Cardiac muscle cell (in vitro differentiated cells and primary cell): ENCODE results near the gene PTGER1. TPM values are rescaled to one million over a fixed set of nuclear protein-coding genes. Genes with fewer than 3 reads are reported as not detected.

ENCODE experiments used
- DNase-seq, 2 donors: peaks; one replicate each; pipeline versions ENCODE4 v3.0.0 to v3.0.0-alpha.2; 2010 to 2017; ENCODE audit warnings: low read depth in 1 of 2, low spot score in 1 of 2
- H3K27ac ChIP-seq: fragments of 200-600 bp; sonication (generic); 2 replicates; pipeline ENCODE4 v1.5.1; 2016
- H3K27me3 ChIP-seq: fragments of 200-600 bp; sonication (generic); 2 replicates; pipeline ENCODE4 v1.6.0; 2016; ENCODE audit warnings: control low read depth
- H3K36me3 ChIP-seq: fragments of 200-600 bp; sonication (generic); 2 replicates; pipeline ENCODE4 v1.5.1; 2016; ENCODE audit warnings: control low read depth
- H3K4me1 ChIP-seq: fragments of 200-600 bp; sonication (generic); 2 replicates; pipeline ENCODE4 v1.8.1; 2017; ENCODE audit warnings: low read depth, mild to moderate bottlenecking, mixed run types
- H3K4me3 ChIP-seq: fragments of 200-600 bp; sonication (generic); 2 replicates; pipeline ENCODE4 v1.5.1; 2016; ENCODE audit warnings: mild to moderate bottlenecking
- H3K9me3 ChIP-seq: fragments of 200-600 bp; sonication (generic); 2 replicates; pipeline ENCODE4 v1.5.1; 2017; ENCODE audit warnings: low read depth, mild to moderate bottlenecking, control low read depth
- CTCF ChIP-seq: IDR thresholded peaks from 2 replicates; pipeline ENCODE4 v1.5.1; 2012; ENCODE audit warnings: low read depth, mild to moderate bottlenecking, low read length
- polyA plus RNA-seq: library from polyadenylated mRNA; unstranded; fragments of >200 nt; fragmentation: Nextera tagmentation; extraction: Ambion mirVana; gene quantifications from 2 replicates; pipeline ENCODE4 v1.2.1, GENCODE V29; 2016
- total RNA-seq: library from RNA; depleted of rRNA; stranded (reverse); fragments of >200 nt; gene quantifications from 2 replicates; pipeline ENCODE4 v1.2.3, GENCODE V29; 2016

The PTGER1 gene, protein sequence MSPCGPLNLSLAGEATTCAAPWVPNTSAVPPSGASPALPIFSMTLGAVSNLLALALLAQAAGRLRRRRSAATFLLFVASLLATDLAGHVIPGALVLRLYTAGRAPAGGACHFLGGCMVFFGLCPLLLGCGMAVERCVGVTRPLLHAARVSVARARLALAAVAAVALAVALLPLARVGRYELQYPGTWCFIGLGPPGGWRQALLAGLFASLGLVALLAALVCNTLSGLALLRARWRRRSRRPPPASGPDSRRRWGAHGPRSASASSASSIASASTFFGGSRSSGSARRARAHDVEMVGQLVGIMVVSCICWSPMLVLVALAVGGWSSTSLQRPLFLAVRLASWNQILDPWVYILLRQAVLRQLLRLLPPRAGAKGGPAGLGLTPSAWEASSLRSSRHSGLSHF
- total RNA-seq = 0.42 TPM in 1 of 2 replicates, not detected in the other
- polyA plus RNA-seq = 0.36 and 0.75 TPM in 2 replicates

GRCh38 chr19:14475251-14476073 is at the start of gene PTGER1:
TSS of gene PTGER1 (minus strand) at chr19:14475354. CDS start at chr19:14474320, 1,034 bp downstream.
- Histone ChIP-seq H3K36me3 (no peaks in the 10 kb centered on the region), H3K4me1 (no peaks in the 10 kb centered on the region), H3K4me3 (no peak within 1 kb of the TSS), H3K27ac (no peak within 1 kb of the TSS), H3K27me3 (no peaks in the 10 kb centered on the region), H3K9me3 (no peaks in the 10 kb centered on the region)
- TF ChIP-seq CTCF = peak; percentile 50
- DNase-seq = peak; percentile 34 to 35

DNA sequence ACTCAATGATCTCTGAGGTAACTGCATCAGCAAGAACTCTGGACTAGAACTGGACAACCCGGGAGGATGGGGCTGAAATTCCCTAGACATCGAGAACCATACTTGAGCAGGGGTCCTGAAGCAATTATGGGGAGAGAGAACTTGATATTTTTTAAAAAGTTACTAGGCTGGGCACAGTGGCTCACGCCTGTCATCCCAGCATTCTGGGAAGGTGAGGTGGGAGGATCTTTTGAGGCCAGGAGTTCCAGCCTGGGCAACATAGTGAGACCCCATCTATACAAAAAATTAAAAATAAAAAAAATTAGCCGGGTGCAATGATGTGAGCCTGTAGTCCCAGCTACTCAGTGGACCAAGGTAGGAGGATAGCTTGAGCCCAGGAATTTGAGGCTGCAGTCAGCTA is 45.4 kb upstream of the PTGER1 start:
- H3K27ac ChIP-seq = no peak overlapping the region
- no peaks in the 10 kb centered on the region for H3K27me3 ChIP-seq
- H3K9me3 ChIP-seq = no peaks in the 10 kb centered on the region
- no peak for TF ChIP-seq CTCF
- no peak for DNase-seq
- H3K36me3 ChIP-seq = peaks cover 8% of the 10 kb centered on the region
- peaks cover 10% of the 10 kb centered on the region for H3K4me1 ChIP-seq
- no peak overlapping the region for H3K4me3 ChIP-seq

GRCh38 chr19:14519860-14520407 is 44.8 kb upstream of the PTGER1 start:
- Histone ChIP-seq H3K27ac (no peak overlapping the region), H3K4me1 (peaks cover 10% of the 10 kb centered on the region), H3K9me3 (no peaks in the 10 kb centered on the region), H3K36me3 (peaks cover 14% of the 10 kb centered on the region), H3K27me3 (no peaks in the 10 kb centered on the region), H3K4me3 (no peak overlapping the region)
- TF ChIP-seq CTCF = no peak
- peak in 1 of 2 donors; percentile 70 for DNase-seq

DNA sequence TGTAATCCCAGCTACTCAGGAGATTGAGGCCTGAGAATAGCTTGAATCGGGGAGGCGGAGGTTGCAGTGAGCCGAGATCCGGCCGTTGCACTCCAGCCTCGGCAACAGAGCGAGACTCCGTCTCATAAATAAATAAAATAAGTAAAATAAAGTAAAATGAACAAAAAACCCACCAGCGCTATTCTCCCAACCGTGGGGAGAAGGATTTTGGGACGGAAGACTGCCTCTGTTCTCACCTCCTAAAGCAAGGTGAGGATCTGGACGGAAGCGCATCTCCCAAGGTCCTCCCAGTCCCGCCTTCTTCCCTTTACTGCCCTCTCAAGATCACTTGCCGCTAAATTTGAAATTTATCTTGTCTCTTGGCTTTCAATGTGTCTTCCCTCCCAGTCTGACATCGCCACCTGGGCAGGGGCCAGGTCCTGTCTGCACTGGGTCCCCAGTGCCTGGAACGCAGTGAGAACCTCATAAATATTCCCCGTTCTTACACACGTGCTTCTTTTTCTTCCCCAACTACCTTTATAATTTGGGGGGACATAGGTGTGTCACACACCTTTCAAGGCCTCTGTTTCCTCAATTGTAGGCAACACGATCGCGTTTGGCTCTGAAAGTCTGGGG is 44.2 kb upstream of the PTGER1 start:
- Histone ChIP-seq H3K27me3 (no peaks in the 10 kb centered on the region), H3K9me3 (no peaks in the 10 kb centered on the region), H3K4me1 (peaks cover 10% of the 10 kb centered on the region), H3K4me3 (no peak overlapping the region), H3K27ac (no peak overlapping the region), H3K36me3 (peaks cover 20% of the 10 kb centered on the region)
- no peak for DNase-seq
- no peak for TF ChIP-seq CTCF

DNA sequence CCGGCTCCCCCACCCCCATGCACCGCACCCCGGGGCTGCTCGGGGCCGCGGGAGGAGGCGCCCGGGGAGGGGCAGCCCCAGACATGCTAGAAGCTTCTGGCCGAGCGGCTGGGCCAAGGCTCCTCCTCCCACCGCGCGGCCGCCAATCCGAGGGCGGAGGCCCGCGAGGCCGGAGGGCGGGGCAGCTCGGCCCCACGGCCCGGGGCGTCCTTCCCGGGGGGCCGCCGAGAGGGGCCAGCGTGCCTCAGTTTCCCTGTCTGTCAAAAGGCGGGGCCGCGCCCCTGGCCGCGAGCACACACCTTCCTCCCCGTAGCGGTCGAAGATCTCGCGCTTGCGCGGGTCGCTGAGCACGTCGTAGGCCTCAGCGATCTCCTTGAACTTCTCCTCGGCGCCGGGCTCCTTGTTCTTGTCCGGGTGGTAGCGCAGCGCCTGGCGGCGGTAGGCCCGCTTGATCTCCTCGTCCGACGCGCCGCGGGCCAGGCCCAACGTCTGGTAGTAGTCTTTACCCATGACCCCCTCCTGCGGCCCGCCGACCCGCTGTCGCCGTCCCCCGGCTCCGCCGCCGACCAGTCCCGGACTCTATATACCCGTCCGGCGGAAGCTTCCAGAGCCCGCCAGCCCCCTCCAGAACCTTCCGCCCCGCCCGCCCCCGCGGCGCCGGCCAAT is 42.8 kb upstream of the PTGER1 start, which contains the start of gene DNAJB1:
Gene DNAJB1, minus strand, starts transcription at position 558 of the 666 bp plus-strand sequence. Its CDS starts 48 bp downstream, at position 510.
- no peak for TF ChIP-seq CTCF
- peak within 1 kb of the TSS; percentile 84 for H3K4me3 ChIP-seq
- H3K9me3 ChIP-seq = no peaks in the 10 kb centered on the region
- peak within 1 kb of the TSS; percentile 86 for H3K27ac ChIP-seq
- H3K4me1 ChIP-seq = peaks cover 10% of the 10 kb centered on the region
- H3K36me3 ChIP-seq = peaks cover 21% of the 10 kb centered on the region
- no peaks in the 10 kb centered on the region for H3K27me3 ChIP-seq
- DNase-seq = peak; percentile 78 to 83
